ENCODE measurements around the gene RGS3.
A peak's percentile ranks its signal among the peaks of the same experiment; 100 is the strongest.

Gene RGS3

DNA sequence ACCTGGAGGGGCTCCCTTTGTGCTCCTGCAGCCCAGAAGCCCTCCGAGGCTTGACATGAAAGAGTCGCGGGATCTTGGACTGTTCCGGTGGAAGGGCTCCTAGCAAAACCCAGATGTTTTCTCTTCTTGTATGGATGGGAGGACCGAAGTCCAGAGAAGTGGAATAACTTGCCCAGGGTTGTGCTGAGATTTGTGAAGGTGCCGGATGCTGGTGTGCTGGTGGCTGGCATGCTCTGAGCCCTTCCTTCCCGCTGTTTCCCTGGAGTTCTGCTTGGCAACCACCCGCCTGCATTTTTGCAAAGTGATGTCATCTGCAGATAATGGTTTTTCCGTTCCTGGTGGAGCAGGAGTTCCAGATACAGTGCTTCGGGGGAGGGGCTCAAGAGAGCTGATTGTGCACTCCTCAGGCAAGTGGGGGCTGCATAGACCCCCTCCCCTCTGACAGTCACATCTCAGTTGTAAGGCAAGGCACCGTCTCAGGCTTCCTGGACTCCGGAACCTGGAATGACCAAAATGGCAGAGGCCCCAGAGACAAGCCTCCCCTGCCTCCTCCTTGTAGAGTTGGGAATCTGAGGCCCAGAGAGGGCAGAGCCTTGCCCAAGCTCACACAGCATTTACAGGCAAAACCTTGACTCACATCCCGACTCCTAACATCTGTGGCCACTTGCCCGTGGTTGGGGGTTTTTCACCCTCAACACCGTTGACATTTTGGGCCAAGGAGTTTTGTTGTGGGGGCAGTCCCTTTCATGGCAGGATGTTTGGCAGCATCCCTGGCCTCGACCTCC, 157.0 kb downstream of the RGS3 start:
- peak; percentile 96 for DNase-seq

DNA sequence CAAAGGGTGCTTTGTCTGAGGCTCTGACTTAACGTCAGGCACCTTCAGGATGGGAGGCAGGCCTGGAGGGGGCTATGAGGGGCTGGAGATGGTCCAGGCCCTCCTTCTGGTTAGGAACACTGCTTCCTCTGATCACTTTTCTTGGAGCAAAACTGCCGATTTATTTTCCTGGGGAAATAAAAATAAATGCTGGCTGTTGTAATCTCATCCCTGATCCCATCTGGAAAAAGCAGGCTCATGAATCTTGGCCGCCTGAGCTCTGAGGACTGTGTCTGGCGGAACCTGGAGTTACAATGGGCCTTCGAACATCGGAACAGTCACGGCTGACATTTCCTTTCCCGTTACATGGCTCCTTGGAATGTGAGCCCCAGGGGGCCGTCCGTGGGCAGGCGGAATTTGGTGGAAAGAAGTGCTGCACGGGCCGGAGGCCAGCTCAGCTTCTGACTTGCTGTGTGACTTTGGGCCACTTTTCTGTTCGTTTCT, 157.8 kb downstream of the RGS3 start:
- peak; percentile 98 for DNase-seq

GRCh38 chr9:113621980-113622379, 158.5 kb downstream of the RGS3 start:
- no peak for DNase-seq

DNA sequence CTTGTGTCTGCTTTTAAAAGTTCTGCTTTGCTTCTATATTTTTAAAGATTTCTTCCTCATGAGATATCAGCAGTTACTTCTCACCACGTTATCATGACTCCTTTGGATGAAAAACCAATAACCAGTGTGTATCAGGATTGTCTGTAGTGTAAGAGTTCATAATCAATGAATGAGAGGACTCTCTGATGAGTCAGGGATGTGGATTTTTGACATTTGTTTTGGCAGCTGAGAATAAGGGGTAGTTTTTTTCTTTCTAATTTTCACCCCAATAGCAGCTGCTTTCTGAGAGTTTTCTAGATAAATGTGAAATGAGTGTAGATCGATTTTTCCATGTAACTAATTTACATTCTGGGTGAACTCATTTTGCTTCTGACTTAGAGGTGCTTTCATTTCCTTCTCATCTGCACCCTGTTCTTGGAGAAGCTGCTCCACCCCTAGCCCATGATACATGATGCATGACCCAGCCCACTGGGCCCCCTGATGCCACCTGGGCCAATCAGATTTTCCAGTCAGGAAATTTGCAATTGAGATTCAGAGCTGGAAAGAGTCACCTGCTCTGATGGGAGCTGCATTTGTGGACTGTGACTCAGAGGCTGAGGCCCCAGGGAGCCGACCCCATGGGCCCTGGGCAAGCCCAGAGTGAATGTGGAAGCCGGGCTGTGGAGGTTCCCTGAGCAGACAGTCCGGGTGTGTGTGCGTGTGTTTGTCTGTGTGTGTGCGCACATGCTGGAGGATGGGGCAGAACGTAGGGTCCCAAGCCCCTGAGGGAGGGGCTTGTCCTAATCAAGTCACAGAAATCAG, 159.3 kb downstream of the RGS3 start:
- DNase-seq, result peak; percentile 86

- no peak for DNase-seq
These were observed 160.4 kb downstream of the RGS3 start for GRCh38 chr9:113623851-113624485.

GRCh38 chr9:113624721-113625120, 161.2 kb downstream of the RGS3 start:
- DNase-seq, result peak; percentile 88

- no peak for DNase-seq
These were observed 162.0 kb downstream of the RGS3 start for GRCh38 chr9:113625486-113625885.

DNA sequence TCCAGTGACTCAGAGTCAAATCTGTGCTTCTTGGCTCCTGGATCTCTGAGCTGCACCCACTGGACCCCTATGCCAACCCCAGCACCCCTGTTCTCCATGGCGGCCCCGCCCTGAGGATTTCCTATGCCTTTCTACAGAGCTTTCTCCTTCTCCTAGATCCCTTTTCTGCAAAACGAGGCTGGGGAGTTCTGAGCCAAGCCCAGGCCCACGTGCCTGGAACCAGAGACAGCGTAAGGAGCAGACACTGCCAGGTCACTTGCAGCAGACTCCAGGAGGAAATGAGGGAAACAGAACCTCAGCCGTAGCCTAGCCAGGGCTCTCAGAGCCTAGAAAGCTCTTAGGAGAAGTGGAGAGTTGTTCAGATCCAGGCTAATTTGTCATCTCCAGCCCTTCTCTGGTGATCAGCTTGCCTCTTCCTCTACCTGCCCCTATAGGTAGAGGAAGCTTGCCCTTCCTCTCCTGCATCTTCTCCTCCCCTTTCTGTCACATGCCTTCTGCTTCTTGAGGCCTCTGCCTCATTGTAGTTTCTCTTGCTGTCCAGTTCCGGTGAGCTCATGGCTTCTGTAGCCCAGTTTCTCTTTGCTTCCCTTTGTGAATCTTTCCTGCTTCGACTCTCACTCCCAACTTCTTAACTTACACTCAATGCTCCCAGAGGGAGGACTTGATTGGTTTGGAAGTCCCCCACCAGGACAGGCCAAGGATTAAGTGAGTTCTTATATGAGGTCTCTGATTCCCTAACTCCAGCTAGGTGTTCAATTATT, 163.4 kb downstream of the RGS3 start:
- no peak for DNase-seq

GRCh38 chr9:113628621-113629020, 165.1 kb downstream of the RGS3 start:
- DNase-seq, result no peak

GRCh38 chr9:113630386-113631136, 167.0 kb downstream of the RGS3 start:
- DNase-seq, result no peak

GRCh38 chr9:113631137-113631765, 167.7 kb downstream of the RGS3 start:
- DNase-seq, result no peak

DNA sequence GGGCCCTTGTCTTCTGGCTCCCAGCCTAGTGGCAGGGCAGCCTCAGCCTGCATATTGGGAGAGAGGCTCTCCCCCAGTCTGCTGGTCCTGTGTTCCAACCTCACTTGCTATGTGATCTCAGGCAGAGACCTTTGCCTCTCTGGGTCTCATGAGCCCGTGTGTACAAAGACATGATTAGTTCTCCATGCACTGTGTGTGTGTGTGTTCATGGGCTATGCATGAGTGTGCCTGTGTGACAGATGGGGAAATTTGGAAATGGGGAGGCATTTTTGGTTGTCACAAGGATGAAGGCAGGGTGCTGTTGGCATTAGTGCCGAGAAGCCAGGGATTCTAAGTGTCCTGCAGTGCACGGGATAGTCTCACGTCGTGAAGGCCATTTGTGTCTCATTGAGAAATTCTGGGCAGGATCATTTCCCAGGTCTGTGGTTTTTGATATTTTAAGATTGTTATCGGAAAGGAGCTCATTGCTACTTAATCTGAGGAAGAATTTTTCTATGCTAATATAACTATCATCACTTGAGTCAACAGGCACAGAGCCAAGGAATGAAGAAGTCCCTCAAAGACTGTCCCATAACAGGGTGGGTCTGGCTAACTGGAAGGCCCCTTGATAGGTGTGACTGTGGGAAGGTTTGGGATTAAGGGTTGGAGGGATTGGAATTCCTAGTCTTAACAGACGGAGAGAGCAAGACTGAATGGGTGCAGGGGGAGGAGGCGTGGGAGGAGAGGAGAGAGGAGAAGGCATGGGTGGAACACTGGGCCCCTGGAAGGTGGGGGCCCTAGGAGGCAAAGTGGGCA, 168.5 kb downstream of the RGS3 start:
- DNase-seq, result peak; percentile 59

DNA sequence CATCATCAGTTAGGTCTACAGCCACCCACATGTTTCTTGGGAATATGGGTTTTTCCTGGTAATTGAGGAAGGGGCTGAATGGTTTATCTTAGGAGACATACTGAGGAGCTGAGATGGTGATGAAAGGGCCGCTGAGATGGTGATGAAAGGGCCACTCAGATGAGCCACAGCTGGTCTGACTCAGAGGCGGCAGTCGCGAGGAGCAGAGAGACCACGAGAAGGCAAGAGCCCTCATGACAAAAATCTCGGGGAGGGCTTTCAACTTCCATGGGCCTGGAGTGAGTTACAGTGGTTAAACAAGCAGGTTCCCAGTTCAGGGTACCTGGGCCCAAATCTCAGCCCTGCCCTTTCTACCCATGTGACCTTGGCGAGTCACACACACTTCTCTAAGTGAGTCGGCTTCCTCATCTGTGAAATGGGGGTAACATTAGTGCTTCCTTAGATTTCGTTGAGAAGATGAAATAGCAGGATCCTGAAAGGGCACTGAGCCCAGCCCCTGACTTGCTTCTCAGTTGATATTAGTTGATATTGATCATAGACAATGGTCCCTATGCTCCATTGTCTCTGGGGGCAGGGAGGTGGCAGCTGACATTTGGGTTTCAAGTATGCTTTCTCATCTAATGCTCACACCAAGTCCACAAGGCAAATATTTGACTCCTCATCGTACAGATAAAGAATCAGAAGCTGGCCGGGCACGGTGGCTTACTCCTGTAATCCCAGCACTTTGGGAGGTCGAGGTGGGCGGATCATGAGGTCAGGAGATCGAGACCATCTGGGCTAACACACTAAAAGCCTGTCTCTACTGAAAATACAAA, 169.5 kb downstream of the RGS3 start:
- DNase-seq, result peak; percentile 71

DNA sequence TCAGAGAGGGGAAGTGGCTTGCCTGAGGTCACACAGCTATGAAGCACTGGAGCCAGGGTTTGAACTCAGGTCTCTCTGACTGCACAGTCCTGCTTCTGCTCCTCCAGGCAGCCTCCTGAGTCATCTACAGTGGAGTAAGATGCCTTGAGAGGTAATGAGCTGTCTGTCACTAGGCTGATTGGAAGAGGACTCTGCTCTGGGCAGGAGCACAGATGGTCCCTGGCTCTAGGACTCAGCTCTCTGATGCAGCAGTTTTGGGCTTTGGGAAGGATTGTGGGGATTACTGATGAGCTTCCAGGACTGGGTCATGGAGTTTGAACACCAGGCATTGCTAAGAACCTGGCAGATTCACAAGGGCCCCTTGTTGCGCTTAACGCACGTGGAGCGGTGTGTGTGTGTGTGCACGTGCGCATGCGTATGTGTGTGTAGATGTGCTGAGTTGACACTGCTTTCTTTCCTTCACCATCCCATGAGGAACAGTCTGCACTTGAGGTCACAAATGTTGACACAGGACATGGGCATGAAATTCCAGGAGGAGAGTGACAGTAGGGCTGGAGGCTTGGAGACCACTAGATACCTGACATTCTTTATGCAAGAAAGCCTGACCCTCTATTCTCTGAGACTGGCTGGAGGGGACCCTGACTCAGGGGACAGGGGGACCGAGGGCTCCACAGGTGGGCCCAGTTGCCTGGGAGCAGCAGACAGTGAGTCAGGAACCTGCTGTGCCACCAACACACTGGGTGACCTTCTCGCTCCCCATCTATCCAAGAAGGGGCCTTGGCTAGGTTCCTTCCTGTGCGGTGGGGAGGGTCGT, 170.5 kb downstream of the RGS3 start:
- no peak for DNase-seq

- DNase-seq, result no peak
These were observed 171.3 kb downstream of the RGS3 start for GRCh38 chr9:113634596-113635515.

GRCh38 chr9:113635586-113635985, 172.1 kb downstream of the RGS3 start:
- DNase-seq, result no peak

DNA sequence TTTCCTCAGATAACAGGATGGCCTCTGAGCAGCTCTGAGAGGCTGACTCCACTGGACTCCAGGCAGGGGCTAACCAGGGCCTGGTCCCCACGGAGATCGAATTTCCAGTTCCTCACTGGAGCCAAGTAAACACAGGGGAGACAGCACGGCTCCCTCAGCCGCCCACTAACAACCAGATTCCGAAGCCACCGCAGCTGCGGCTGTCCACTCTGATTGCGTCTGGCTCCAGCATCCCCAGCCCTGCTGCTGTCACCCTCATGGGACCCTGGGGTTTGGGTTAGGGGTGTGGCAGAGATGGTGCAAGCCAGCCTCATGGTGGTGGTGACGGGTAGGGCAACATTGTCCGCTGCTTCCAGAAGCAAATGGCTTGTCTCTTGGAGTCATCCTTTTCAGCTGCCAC, 172.6 kb downstream of the RGS3 start:
- no peak for DNase-seq
